ENCODE results near the gene PAK5. TPM values are rescaled to one million over a fixed set of nuclear protein-coding genes. Genes with fewer than 3 reads are reported as not detected.

PAK5 gene
- total RNA-seq, 1 experiment from 2014 or later: not detected

GRCh38 chr20:9710685-9711084 is 128.2 kb downstream of the PAK5 start:
- ATAC-seq: no peak
- Histone ChIP-seq H3K27ac (ENCODE audit: low read length) (no peak overlapping the region), H3K9me3 (ENCODE audit: control insufficient read depth, insufficient read depth, low read depth, low read length) (no peaks in the 10 kb centered on the region), H3K4me3 (ENCODE audit: low read depth in 2 of 2, low read length in 2 of 2) (no peak overlapping the region), H3K36me3 (ENCODE audit: control insufficient read depth, insufficient read depth, low read length) (no peaks in the 10 kb centered on the region), H3K4me1 (ENCODE audit: control insufficient read depth, insufficient read depth, low read length) (no peaks in the 10 kb centered on the region), H3K27me3 (ENCODE audit: control insufficient read depth, insufficient read depth, low read length) (no peaks in the 10 kb centered on the region)
- CTCF ChIA-PET: no interaction called here
- BruUV-seq (replicated peaks): no TSS peak
- TF ChIP-seq SIN3A (IDR thresholded peaks at IDR 0.05; ENCODE audit: borderline replicate concordance, insufficient read depth, low read depth, low read length): no peak
- no peak for TF ChIP-seq REST (IDR thresholded peaks at IDR 0.05; ENCODE audit: insufficient read depth in 1 of 2, low read depth in 2 of 2, low read length in 1 of 2)
- TF ChIP-seq CTCF (IDR thresholded peaks at IDR 0.05): no peak
- TF ChIP-seq POLR2AphosphoS5 (IDR thresholded peaks at IDR 0.05; ENCODE audit: low read depth, low read length): no peak
- no peak for TF ChIP-seq TCF7L2 (IDR thresholded peaks at IDR 0.05; ENCODE audit: low read depth, low read length)
- in situ Hi-C loops (cut with HindIII; ENCODE audit: low pct_unique_long_range_greater_than_20kb, low sequenced_read_pairs) (no loop called here), intact Hi-C loops (cut with micrococcal nuclease; ENCODE audit: unreplicated experiment) (no loop called here)
- POLR2A ChIA-PET: no interaction called here
- DNase-seq (ENCODE audit: low read depth, low spot score): no peak

GRCh38 chr20:9705722-9706476 is 133.0 kb downstream of the PAK5 start:
- no TSS peak for BruUV-seq (replicated peaks)
- ATAC-seq (no peak), DNase-seq (ENCODE audit: low read depth, low spot score) (no peak)
- Histone ChIP-seq H3K27ac (ENCODE audit: low read length) (no peak overlapping the region), H3K36me3 (ENCODE audit: control insufficient read depth, insufficient read depth, low read length) (no peaks in the 10 kb centered on the region), H3K27me3 (ENCODE audit: control insufficient read depth, insufficient read depth, low read length) (no peaks in the 10 kb centered on the region), H3K9me3 (ENCODE audit: control insufficient read depth, insufficient read depth, low read depth, low read length) (no peaks in the 10 kb centered on the region), H3K4me1 (ENCODE audit: control insufficient read depth, insufficient read depth, low read length) (no peaks in the 10 kb centered on the region), H3K4me3 (ENCODE audit: low read depth in 2 of 2, low read length in 2 of 2) (no peak overlapping the region)
- TF ChIP-seq POLR2AphosphoS5 (IDR thresholded peaks at IDR 0.05; ENCODE audit: low read depth, low read length) (no peak), REST (IDR thresholded peaks at IDR 0.05; ENCODE audit: insufficient read depth in 1 of 2, low read depth in 2 of 2, low read length in 1 of 2) (no peak), TCF7L2 (IDR thresholded peaks at IDR 0.05; ENCODE audit: low read depth, low read length) (no peak), SIN3A (IDR thresholded peaks at IDR 0.05; ENCODE audit: borderline replicate concordance, insufficient read depth, low read depth, low read length) (no peak), CTCF (IDR thresholded peaks at IDR 0.05) (no peak)
- intact Hi-C loops (cut with micrococcal nuclease; ENCODE audit: unreplicated experiment) (no loop called here), in situ Hi-C loops (cut with HindIII; ENCODE audit: low pct_unique_long_range_greater_than_20kb, low sequenced_read_pairs) (no loop called here)
- CTCF ChIA-PET: no interaction called here
- POLR2A ChIA-PET: interaction anchor here (0.7 kb wide), 1 partner anchor 903 kb away, joined by 9 read pairs; no protein-coding TSS in a partner anchor

Data from Panc1 (cell line).